ENCODE results near the gene TBC1D3C.
"Not testable (repeated sequence)": the region's sequence is repeated elsewhere in the genome, so short reads cannot be mapped to it uniquely, and the experiment has no call there.

TBC1D3C gene

GRCh38 chr17:38068534-38068933, at the start of gene TBC1D3C:
Gene TBC1D3C, minus strand, starts transcription at chr17:38068634. Its CDS starts 1,568 bp downstream, at chr17:38067066.
- not testable (repeated sequence) for DNase-seq (ENCODE audit: low spot score)

GRCh38 chr17:38099262-38099661, 30.8 kb upstream of the TBC1D3C start:
- not testable (repeated sequence) for DNase-seq (ENCODE audit: low spot score)

GRCh38 chr17:38094059-38094694, 25.7 kb upstream of the TBC1D3C start:
- not testable (repeated sequence) for DNase-seq (ENCODE audit: low spot score)

- DNase-seq (ENCODE audit: low spot score): not testable (repeated sequence)
Observed at GRCh38 chr17:38088120-38088519, 19.7 kb upstream of the TBC1D3C start.

GRCh38 chr17:38087344-38087743, 18.9 kb upstream of the TBC1D3C start:
- DNase-seq (ENCODE audit: low spot score): not testable (repeated sequence)
